ENCODE results near the gene SEMA6A.

The SEMA6A gene

GRCh38 chr5:116488356-116489041 lies 86.1 kb downstream of the SEMA6A start:
- no peak for DNase-seq

- no peak for DNase-seq
Observed at GRCh38 chr5:116487045-116487444, 87.6 kb downstream of the SEMA6A start.

- DNase-seq: no peak
Observed at GRCh38 chr5:116486588-116486987, 88.0 kb downstream of the SEMA6A start.

DNA sequence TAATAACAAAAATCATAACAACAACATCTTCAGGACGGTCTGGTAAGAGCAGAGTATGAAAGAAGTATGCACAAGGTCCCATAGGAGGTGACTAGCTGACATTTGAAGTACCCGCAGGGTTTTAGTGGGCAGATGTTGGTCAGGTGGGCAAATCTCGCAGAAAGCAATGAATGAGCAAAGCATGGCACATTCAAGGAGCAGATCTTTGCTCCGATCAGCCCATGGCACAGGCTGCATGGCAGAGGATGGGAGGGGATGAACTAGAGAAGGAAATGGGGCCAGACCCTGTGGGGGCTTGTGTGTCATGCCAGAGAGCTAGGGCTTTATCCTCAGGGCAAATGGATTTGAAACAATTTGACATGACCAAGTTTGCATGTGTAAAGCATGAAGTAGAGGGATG lies 90.0 kb downstream of the SEMA6A start:
- no peak for DNase-seq

DNA sequence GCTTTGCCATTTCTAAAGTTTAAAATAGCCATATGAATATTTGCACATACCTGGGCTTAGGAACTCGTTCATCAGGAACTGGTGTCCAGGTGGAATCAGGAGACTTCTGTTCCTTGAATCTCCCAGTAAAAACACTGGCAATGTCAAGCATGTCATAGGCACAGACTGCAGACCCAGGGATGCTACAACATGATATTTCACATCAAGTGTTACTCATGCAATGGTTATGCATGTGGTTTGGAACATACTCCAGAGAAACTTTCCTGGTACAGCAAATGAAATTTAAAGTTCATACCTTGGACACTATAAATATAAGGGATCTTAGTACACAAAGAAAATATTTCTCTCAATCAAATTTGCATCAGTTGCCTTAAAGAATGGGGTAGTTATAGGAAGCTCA lies 92.2 kb downstream of the SEMA6A start:
- no peak for DNase-seq

- no peak for DNase-seq
Observed at GRCh38 chr5:116480894-116481510, 93.6 kb downstream of the SEMA6A start.

DNA sequence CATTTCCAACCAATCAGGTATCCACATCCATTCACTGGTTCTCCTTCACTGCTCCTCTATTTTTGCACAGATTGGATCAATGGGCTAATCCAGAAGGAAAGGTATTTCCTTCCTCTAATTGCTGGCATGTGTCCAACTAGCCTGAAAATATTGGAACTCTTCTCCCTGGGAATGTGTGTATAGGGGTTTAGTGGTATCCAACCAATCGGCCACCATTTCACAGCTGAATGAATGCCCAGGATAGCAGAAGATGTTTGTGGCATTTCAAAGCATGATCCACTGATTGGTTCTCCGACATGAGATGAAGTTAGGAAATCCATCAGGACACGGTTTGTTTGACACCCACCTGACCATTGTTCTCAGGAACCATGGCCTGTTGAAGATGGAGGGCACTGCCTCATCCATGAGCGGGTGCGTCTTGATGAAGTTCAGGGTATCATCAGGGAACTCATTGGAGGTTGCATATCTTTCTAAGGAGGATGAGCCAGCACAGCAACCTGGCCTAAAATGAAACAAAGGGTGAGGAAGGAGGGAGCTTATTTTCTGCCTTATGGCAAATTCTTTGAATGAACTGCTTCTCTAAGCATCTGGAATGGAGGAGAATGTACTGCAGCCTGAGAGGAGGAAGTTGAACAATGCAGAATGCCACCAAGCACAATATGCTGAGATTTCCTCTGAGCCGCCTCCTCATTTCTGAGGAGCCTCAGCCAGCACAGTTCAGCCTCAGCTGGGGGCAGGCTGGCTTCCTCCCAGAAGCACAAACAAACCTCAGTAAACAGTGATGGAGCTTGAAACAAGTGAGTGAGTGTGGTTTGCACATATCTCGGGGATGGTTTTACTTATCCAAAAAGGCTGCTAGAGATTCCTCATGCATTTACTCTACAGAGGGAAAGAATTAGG lies 94.6 kb downstream of the SEMA6A start:
- DNase-seq: no peak

- DNase-seq: no peak
Observed at GRCh38 chr5:116478491-116478890, 96.1 kb downstream of the SEMA6A start.

GRCh38 chr5:116476897-116477537 lies 97.6 kb downstream of the SEMA6A start:
- DNase-seq: no peak

GRCh38 chr5:116475338-116475737 lies 99.3 kb downstream of the SEMA6A start:
- DNase-seq: no peak

GRCh38 chr5:116473706-116474105 lies 100.9 kb downstream of the SEMA6A start:
- DNase-seq: no peak

DNA sequence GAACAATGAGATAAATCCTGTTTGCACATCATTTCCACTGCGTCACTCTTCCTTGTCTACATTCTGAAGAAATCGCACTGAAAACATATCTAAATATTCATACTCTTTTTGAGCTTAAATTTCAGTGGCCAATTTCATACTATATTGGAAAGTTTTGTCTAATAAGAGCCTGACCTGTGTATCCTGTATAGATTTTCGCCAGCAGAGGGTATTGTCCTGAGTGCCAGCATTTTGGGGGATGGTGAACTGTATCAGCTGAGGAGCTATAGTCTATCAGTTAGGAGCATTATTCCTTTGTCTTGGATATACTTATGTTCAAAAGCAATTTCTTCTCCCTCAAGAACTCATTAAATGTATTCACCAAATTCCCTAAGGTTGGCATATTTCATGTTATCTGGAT lies 102.3 kb downstream of the SEMA6A start:
- no peak for DNase-seq

GRCh38 chr5:116469631-116470030 lies 105.0 kb downstream of the SEMA6A start:
- DNase-seq: no peak

- DNase-seq: no peak
Observed at GRCh38 chr5:116468583-116468982, 106.0 kb downstream of the SEMA6A start.

DNA sequence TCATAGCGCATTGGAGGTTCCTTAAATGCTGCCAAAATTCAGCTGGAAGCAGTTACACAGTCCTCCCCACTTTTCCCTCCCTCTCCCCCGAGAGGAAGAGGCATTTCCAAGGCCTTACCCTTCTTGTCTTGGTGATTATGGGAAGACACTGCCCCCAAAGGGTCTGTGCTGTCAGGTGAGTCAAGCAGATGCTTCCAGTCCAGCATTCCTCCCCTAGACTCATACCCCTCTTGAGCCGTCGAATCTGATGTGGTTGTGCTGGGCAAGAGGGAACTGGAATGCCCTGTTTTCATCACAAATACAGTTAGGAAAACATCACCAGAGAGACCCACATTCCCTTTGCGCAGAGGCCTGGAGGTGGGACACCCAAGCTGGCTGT lies 107.2 kb downstream of the SEMA6A start:
- no peak for DNase-seq

- no peak for DNase-seq
Observed at GRCh38 chr5:116466727-116467464, 107.7 kb downstream of the SEMA6A start.

GRCh38 chr5:116465411-116465810 lies 109.2 kb downstream of the SEMA6A start:
- no peak for DNase-seq

- no peak for DNase-seq
Observed at GRCh38 chr5:116464144-116464708, 110.4 kb downstream of the SEMA6A start.

DNA sequence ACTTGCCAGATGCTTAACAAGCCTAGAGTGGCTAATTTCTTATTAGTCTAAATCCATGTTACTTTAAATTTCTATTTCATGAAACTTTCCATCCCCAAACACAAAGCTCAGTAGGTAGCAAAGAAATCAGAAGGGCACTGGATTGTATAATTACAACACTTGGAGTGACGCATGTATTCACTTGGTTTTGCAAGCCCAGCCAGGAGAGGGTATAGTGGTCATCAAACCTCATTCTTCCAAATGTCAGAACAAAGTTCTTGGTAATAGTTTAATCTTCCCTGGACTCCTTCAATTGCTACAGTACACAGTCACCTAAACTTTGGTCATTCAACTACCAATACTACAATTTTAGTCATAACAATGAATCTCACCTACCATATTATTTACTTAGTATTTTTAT lies 112.1 kb downstream of the SEMA6A start:
- DNase-seq: no peak

DNA sequence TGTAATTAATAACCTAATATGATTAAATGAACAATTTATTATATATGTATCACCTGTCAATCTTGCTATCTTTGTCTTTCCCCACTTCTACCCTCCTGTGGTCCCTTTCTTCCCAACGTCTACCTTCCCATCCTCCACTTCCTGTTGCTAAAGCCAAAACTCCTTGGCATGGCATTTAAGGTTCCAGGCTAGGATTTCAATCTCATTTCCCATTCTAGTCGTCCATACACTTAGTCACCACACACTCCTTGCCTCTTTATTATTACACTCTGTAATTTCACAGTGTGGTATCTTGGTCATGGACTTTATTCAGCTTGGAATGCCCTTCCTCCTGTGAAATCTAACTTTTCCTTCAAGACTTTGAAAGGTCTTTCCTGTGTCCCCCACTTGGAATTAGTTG lies 115.3 kb downstream of the SEMA6A start:
- DNase-seq: no peak

DNA sequence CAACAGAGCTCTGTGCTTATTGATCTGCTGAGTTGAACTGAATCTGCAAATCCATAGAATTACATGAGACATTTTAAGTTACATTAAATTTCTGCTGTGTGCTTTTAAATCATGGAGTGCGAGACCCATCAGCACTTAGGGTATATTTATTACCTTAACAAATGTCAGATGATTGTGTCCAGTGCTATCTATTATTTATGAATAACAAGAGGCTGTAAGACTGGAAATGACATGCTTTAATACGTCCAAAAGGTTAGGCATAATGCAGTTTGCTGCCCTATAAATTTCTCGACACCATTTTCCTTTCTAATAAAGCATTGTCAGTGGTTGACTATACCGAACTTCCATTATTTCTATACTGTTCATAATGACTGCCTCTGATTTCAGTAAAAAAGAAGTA lies 117.6 kb downstream of the SEMA6A start:
- DNase-seq: no peak

DNA sequence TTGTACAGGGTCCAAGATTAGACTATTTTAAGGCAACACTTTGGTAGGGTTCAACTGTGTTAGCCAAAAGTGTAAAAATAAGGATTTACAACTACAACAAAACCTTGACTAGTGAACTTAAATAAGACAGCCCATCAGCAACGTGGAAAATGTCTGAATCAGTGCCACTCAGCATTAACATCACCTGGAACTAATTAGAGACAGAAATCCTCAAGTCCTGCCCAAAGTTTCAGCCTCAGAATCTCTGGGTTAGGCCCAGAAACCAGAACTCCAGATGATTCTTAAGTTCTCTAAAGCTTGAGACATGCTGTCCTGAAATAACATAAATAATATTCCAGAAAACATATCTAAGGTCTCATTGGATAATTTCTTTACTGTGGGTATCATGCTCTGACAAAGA lies 118.6 kb downstream of the SEMA6A start:
- DNase-seq: no peak

All from NCI-H510A (cell line).